Ishikawa (cell line): ENCODE data around the gene SACM1L.

Experiments used
- CEBPB ChIP-seq: IDR thresholded peaks from 2 replicates; pipeline ENCODE4 v1.6.1; 2012
- CREB1 ChIP-seq: IDR thresholded peaks from 2 replicates; pipeline ENCODE4 v1.6.1; 2012; ENCODE audit warnings: low read depth
- EP300 ChIP-seq: IDR thresholded peaks from 2 replicates; pipeline ENCODE4 v1.6.1; 2012; ENCODE audit warnings: borderline replicate concordance
- FOXM1 ChIP-seq: IDR thresholded peaks from 2 replicates; pipeline ENCODE4 v1.6.1; 2012; ENCODE audit warnings: low read depth, borderline replicate concordance
- RAD21 ChIP-seq: IDR thresholded peaks from 2 replicates; pipeline ENCODE4 v1.6.1; 2012; ENCODE audit warnings: low read depth
- YY1 ChIP-seq: IDR thresholded peaks from 2 replicates; pipeline ENCODE4 v1.6.1; 2012; ENCODE audit warnings: low read depth
- TF ChIP-seq, protein P1 (sequence below): IDR thresholded peaks from 2 replicates; pipeline ENCODE4 v1.6.1; 2012; ENCODE audit warnings: low read depth, mild to moderate bottlenecking
- TF ChIP-seq, protein P2 (sequence below): IDR thresholded peaks from 2 replicates; pipeline ENCODE4 v1.6.1; 2012
- TF ChIP-seq, protein P3 (sequence below): IDR thresholded peaks from 2 replicates; pipeline ENCODE4 v1.6.1; 2012

DNA sequence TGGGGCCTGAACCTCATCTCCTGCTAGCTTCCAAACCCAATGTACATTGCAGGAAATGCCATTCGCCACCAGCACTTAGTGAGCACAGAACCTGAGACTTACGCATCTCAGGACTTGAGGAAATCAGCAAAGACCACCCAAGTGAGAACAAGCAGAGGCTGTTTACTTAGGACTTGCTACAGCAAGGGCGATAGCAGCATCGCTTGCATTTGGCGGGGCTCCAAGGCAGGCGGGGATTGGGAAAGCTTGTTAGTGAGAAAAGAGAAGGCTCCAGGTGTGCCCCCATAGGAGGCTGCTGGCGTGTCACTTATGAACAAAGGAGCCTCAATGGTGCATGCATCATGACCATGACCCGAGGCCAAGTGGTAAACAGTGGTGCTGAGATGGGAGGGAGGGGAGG, 87.4 kb downstream of the SACM1L start:
- TF ChIP-seq, protein P1, sequence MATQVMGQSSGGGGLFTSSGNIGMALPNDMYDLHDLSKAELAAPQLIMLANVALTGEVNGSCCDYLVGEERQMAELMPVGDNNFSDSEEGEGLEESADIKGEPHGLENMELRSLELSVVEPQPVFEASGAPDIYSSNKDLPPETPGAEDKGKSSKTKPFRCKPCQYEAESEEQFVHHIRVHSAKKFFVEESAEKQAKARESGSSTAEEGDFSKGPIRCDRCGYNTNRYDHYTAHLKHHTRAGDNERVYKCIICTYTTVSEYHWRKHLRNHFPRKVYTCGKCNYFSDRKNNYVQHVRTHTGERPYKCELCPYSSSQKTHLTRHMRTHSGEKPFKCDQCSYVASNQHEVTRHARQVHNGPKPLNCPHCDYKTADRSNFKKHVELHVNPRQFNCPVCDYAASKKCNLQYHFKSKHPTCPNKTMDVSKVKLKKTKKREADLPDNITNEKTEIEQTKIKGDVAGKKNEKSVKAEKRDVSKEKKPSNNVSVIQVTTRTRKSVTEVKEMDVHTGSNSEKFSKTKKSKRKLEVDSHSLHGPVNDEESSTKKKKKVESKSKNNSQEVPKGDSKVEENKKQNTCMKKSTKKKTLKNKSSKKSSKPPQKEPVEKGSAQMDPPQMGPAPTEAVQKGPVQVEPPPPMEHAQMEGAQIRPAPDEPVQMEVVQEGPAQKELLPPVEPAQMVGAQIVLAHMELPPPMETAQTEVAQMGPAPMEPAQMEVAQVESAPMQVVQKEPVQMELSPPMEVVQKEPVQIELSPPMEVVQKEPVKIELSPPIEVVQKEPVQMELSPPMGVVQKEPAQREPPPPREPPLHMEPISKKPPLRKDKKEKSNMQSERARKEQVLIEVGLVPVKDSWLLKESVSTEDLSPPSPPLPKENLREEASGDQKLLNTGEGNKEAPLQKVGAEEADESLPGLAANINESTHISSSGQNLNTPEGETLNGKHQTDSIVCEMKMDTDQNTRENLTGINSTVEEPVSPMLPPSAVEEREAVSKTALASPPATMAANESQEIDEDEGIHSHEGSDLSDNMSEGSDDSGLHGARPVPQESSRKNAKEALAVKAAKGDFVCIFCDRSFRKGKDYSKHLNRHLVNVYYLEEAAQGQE: no peak
- TF ChIP-seq CEBPB (no peak), EP300 (peak; percentile 33; the same call in 1 of the 2 replicates), FOXM1 (no peak), RAD21 (no peak), CREB1 (no peak), YY1 (no peak)
- TF ChIP-seq, protein P2, sequence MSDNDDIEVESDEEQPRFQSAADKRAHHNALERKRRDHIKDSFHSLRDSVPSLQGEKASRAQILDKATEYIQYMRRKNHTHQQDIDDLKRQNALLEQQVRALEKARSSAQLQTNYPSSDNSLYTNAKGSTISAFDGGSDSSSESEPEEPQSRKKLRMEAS: no peak
- TF ChIP-seq, protein P3, sequence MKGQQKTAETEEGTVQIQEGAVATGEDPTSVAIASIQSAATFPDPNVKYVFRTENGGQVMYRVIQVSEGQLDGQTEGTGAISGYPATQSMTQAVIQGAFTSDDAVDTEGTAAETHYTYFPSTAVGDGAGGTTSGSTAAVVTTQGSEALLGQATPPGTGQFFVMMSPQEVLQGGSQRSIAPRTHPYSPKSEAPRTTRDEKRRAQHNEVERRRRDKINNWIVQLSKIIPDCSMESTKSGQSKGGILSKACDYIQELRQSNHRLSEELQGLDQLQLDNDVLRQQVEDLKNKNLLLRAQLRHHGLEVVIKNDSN: no peak
